PC-3 (cell line): ENCODE data around the gene CORO2B.

Experiments used
- CTCF ChIP-seq: fragments of 300-600 bp; sonication (generic); conservative IDR thresholded peaks from 2 replicates; pipeline ENCODE4 v1.5.1; 2017; ENCODE audit warnings: antibody characterized with exemption, low read depth, mild to moderate bottlenecking, low read length
- EZH2 ChIP-seq: fragments of 300-600 bp; sonication (generic); IDR thresholded peaks from one replicate; pipeline ENCODE4 v1.6.1; 2017; ENCODE audit warnings: antibody characterized with exemption, mild to moderate bottlenecking, low read length; ENCODE audit not compliant: unreplicated experiment

DNA sequence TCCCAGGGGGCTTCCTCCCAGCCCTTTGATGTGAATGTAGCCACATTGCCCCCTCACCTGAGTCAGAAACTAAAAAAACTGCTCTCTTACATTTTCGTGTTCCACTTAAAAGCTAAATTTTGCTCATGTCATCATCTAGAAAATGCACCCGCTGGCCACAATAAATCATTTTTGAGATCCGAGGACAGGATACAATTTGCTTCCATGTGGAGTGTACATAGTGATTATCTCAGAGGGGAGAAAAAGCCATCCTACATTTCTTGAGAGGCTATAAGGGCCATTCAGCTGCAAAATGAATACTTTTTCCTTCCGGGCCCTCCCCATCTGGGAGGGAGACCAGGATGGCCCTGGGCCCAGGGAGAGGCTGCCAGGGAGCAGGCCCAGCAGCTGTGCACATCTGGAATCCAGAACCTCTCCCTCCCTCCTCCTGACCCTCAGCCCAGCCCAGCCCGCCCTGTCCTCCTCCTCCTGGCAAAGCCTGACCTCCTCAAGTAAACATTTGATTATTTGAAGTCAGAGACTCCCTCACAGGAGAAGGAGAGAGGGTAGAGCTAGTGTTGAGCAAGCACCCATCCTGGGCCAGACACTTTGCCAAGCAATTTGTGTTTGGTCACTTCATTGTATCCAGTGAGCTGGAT is 59.1 kb downstream of the CORO2B start:
- no peak for TF ChIP-seq CTCF
- no peak for TF ChIP-seq EZH2
